ENCODE data around the gene RTN4. TPM values are rescaled to one million over a fixed set of nuclear protein-coding genes. Genes with fewer than 3 reads are reported as not detected.

Gene RTN4
- total and polyA plus RNA-seq, 2 of the 4 experiments (the other 2 are of a cell fraction), result 77.8 to 588 TPM

DNA sequence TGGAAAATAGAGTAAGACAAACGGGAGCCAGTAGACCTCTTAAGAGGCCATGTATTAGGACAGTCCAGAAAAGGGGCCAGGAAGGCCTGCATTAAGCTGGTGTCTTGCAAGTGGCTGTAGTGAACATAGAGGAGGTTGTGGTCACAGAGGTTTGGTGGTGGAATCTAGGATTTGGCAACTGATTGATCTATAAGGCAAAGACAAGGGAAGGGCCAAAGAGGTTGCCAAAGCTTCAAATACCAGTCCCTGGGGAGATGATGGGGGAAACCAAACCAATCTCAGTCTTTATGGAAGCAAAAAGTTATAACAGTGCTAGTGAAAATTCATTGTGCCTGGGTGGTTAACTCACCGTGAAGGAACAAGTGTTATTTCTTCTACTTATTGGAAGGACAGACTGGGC is 28.7 kb upstream of the RTN4 start:
- Histone ChIP-seq H3K18ac (ENCODE audit: low read depth, low read length) (no peak overlapping the region), H4K20me1 (ENCODE audit: insufficient read depth, low read length) (no peaks in the 10 kb centered on the region), H3K4me1 (ENCODE audit: control insufficient read depth, insufficient read depth, low read length) (no peaks in the 10 kb centered on the region), H3K9ac (ENCODE audit: low read depth, low read length) (no peak overlapping the region), H2AK9ac (replicated peaks; ENCODE audit: low read depth, low read length, poor library complexity) (no peak overlapping the region), H2BK5ac (ENCODE audit: low read depth, low read length, poor library complexity, severe bottlenecking) (no peak overlapping the region), H3K9me3 (ENCODE audit: control insufficient read depth, insufficient read depth, low read length) (no peaks in the 10 kb centered on the region), H3K56ac (ENCODE audit: extremely low read depth, insufficient read depth, low read length) (no peak overlapping the region), H2AFZ (replicated peaks; ENCODE audit: low read length, poor library complexity) (no peak overlapping the region), H4K91ac (ENCODE audit: insufficient read depth, low read depth, low read length) (no peak overlapping the region), H4K5ac (ENCODE audit: low read depth, low read length) (no peak overlapping the region), H3K4me2 (ENCODE audit: low read depth, low read length) (no peak overlapping the region), H2BK20ac (ENCODE audit: low read depth, low read length) (peak overlapping the region; percentile 5; the same call in 1 of the 2 replicates), H3K14ac (replicated peaks; ENCODE audit: low read depth, low read length) (no peak overlapping the region), H3K27me3 (ENCODE audit: control insufficient read depth, insufficient read depth, low read length) (no peaks in the 10 kb centered on the region), H3K23ac (ENCODE audit: low read depth, low read length) (no peak overlapping the region), H3K27ac (ENCODE audit: insufficient read depth, low read length) (no peak overlapping the region), H2AK5ac (ENCODE audit: low read depth, low read length) (0 out of 2 replicates have a peak overlapping the region, but pooled peaks have one; percentile 39), H2BK120ac (ENCODE audit: low read depth, low read length) (no peak overlapping the region), H3K9me1 (ENCODE audit: insufficient read depth, low read length) (no peaks in the 10 kb centered on the region), H3K36me3 (ENCODE audit: control insufficient read depth, insufficient read depth, low read length) (no peaks in the 10 kb centered on the region), H3K4me3 (ENCODE audit: insufficient read depth, low read depth, low read length) (no peak overlapping the region), H3K4ac (ENCODE audit: low read depth, low read length) (no peak overlapping the region), H2BK15ac (ENCODE audit: low read depth, low read length) (no peak overlapping the region), H4K8ac (ENCODE audit: low read depth in 2 of 2, low read length in 2 of 2) (no peak overlapping the region; a peak in 1 of 4 replicates), H3K79me1 (ENCODE audit: low read depth in 1 of 2, low read length in 2 of 2) (no peaks in the 10 kb centered on the region)
- ATAC-seq (ENCODE audit: low read depth) (no peak), DNase-seq (no peak)
- intact Hi-C loops (cut with micrococcal nuclease) (no loop called here), in situ Hi-C loops (cut with MboI; ENCODE audit: low sequenced_read_pairs) (no loop called here), dilution Hi-C loops (cut with HindIII; ENCODE audit: low sequenced_read_pairs, unreplicated experiment) (no loop called here)
- POLR2A ChIA-PET (ENCODE audit: unreplicated experiment), result no interaction called here
- TF ChIP-seq, protein P1, sequence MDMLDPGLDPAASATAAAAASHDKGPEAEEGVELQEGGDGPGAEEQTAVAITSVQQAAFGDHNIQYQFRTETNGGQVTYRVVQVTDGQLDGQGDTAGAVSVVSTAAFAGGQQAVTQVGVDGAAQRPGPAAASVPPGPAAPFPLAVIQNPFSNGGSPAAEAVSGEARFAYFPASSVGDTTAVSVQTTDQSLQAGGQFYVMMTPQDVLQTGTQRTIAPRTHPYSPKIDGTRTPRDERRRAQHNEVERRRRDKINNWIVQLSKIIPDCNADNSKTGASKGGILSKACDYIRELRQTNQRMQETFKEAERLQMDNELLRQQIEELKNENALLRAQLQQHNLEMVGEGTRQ (IDR thresholded peaks at IDR 0.05; ENCODE audit: low read depth, low read length), result no peak
- TF ChIP-seq NFE2L2 (IDR thresholded peaks at IDR 0.05; ENCODE audit: low read depth, low read length) (no peak), MAFK (IDR thresholded peaks at IDR 0.05; ENCODE audit: low read depth, low read length) (no peak), CHD1 (IDR thresholded peaks at IDR 0.05; ENCODE audit: low read depth, low read length) (no peak), MXI1 (IDR thresholded peaks at IDR 0.05; ENCODE audit: borderline replicate concordance, low read depth, low read length) (no peak), POLR2A (IDR thresholded peaks at IDR 0.05; ENCODE audit: low read depth, low read length) (no peak), MAZ (IDR thresholded peaks at IDR 0.05; ENCODE audit: borderline replicate concordance, low read depth, low read length) (no peak), FOS (IDR thresholded peaks at IDR 0.05; ENCODE audit: low read depth, low read length) (no peak), CTCF (conservative IDR thresholded peaks at IDR 0.05; ENCODE audit: low read depth, low read length) (no peak), SMC3 (IDR thresholded peaks at IDR 0.05; ENCODE audit: low read depth, low read length) (no peak), BHLHE40 (IDR thresholded peaks at IDR 0.05; ENCODE audit: low read depth, low read length) (no peak), RFX5 (IDR thresholded peaks at IDR 0.05; ENCODE audit: low read depth, low read length) (no peak), RCOR1 (IDR thresholded peaks at IDR 0.05; ENCODE audit: insufficient replicate concordance, low read length) (no peak), RAD21 (IDR thresholded peaks at IDR 0.05; ENCODE audit: low read length) (no peak), CEBPB (IDR thresholded peaks at IDR 0.05; ENCODE audit: low read depth, low read length) (no peak)
- TF ChIP-seq, protein P2, sequence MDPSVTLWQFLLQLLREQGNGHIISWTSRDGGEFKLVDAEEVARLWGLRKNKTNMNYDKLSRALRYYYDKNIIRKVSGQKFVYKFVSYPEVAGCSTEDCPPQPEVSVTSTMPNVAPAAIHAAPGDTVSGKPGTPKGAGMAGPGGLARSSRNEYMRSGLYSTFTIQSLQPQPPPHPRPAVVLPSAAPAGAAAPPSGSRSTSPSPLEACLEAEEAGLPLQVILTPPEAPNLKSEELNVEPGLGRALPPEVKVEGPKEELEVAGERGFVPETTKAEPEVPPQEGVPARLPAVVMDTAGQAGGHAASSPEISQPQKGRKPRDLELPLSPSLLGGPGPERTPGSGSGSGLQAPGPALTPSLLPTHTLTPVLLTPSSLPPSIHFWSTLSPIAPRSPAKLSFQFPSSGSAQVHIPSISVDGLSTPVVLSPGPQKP (IDR thresholded peaks at IDR 0.05; ENCODE audit: borderline replicate concordance, low read depth, low read length), result no peak
- 91% methylated on average over 1 of the region's 2 CpGs; no CpG with 5 or more reads in 1 of the 2 experiments for whole genome bisulfite sequencing, 2 experiments (ENCODE audit: extremely low coverage in 2 of 2, insufficient read length in 1 of 2)
- BruUV-seq (replicated peaks), result no TSS peak
- CTCF ChIA-PET, result interaction anchor here (0.5 kb wide), 1 partner anchor 20 kb away, joined by 3 read pairs; no protein-coding TSS in a partner anchor
